HAP-1 (cell line): ENCODE data around the gene BTBD9.
A peak's percentile ranks its signal among the peaks of the same experiment; 100 is the strongest.

Source experiments
- DNase-seq, 2 experiments: peaks; one replicate each; pipeline ENCODE4 v3.0.0-alpha.2; 2016 to 2020; ENCODE audit warnings: low spot score in 2 of 2
- H3K27me3 ChIP-seq: fragments of 250-450 bp; sonication (Bioruptor Pico); 2 replicates; pipeline ENCODE4 v1.5.1; 2020; ENCODE audit warnings: low read depth, mild to moderate bottlenecking, moderate library complexity
- H3K36me3 ChIP-seq: fragments of 250-450 bp; sonication (Bioruptor Pico); replicated peaks from 2 replicates; pipeline ENCODE4 v1.5.1; 2020; ENCODE audit warnings: mild to moderate bottlenecking
- H3K4me1 ChIP-seq: fragments of 250-450 bp; sonication (Bioruptor Pico); 2 replicates; pipeline ENCODE4 v1.5.1; 2020; ENCODE audit warnings: mild to moderate bottlenecking
- H3K4me3 ChIP-seq: fragments of 250-450 bp; sonication (Bioruptor Pico); 2 replicates; pipeline ENCODE4 v1.5.1; 2020; ENCODE audit warnings: mild to moderate bottlenecking, moderate library complexity
- H3K9me3 ChIP-seq: fragments of 250-450 bp; sonication (Bioruptor Pico); 2 replicates; pipeline ENCODE4 v1.5.1; 2020; ENCODE audit warnings: mild to moderate bottlenecking, moderate library complexity
- in situ Hi-C: fragments of 300-500 bp; cut with MboI; formaldehyde crosslinking; loops from 3 replicates; pipeline ENCODE4 v1.14.3; 2020; ENCODE audit warnings: low sequenced_read_pairs, inconsistent platforms, mixed read lengths

Gene BTBD9

DNA sequence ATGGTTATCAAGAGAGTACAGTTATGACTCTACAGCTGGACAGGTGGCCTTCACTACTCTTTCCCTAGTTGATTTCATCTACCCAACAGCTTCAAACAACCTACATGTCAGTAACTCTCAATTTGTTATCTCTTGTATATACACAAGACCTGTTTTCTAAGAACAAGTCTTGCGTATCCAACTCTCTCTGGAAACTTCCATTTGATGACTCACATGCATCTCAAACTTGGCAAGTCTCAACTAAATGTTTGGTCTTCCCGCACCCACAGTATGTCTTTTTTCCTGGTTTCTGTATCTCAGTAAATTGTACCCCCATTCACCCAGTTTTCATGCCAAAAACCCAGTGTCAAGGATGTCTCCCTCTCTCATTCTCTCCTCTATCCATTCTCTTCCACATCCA, 97.7 kb downstream of the BTBD9 start:
- Histone ChIP-seq H3K27me3 (no peaks in the 10 kb centered on the region), H3K4me3 (no peak overlapping the region), H3K9me3 (no peaks in the 10 kb centered on the region), H3K36me3 (no peaks in the 10 kb centered on the region), H3K4me1 (no peaks in the 10 kb centered on the region)
- DNase-seq = no peak
- in situ Hi-C loops = no loop called here

- Histone ChIP-seq H3K4me3 (no peak overlapping the region), H3K36me3 (no peaks in the 10 kb centered on the region), H3K9me3 (peaks cover 3% of the 10 kb centered on the region), H3K4me1 (no peaks in the 10 kb centered on the region), H3K27me3 (no peaks in the 10 kb centered on the region)
- in situ Hi-C loops = no loop called here
- DNase-seq = no peak
Measured at GRCh38 chr6:38533064-38533463, 106.7 kb downstream of the BTBD9 start.

DNA sequence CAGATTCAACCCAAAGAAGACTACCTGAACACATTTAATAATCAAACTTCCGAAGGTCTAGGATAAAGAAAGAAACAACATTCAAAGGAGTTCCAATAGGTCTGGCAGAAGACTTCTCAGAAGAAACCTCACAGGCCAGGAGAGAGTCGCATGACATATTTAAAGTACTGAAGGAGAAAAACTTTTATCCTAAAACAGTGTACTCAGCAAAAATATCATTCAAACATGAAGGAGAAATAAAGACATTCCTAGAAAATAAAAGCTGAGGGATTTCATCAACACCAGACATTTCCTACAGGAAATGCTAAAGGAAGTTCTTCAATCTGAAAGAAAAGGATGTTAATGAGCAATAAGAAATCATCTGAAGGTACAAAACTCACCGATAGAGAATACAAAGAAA, 108.6 kb downstream of the BTBD9 start:
- no peak for DNase-seq

DNA sequence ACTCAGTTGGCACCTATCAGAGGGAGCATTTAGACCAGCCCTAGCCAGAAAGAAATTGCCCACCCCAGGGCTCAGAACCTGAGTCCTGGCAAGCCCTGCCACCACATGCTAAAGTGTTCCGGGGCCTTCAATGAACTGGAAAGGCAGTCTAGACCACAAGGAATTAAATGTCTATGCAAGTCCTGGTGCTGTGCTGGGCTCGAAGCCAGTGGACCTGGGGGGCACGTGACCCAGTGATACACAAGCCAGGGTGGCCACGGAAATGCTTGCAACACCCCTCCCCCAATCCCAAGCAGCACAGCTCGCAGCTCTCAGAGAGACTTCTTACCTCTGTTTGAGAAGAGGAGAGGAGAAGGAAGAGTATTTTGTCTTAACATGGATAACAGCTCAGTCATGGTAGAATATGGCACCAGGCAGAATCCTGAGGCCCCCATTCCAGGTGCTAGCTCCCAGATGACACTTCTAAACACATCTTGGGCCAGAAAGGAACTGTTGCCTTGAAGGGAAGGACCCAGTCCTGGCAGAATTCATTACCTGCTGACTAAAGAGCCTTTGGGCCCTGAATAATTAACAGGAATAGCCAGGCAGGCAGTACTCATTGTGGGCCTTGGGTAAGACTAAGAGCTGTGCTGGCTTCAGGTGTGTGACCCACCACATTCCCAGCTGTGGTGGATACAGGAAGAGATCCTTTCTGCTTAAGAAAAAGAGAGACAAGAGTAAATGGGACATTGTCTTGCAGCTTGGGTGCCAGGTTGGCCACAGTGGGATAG, 111.3 kb downstream of the BTBD9 start:
- Histone ChIP-seq H3K27me3 (no peaks in the 10 kb centered on the region), H3K4me3 (no peak overlapping the region), H3K4me1 (peaks cover 15% of the 10 kb centered on the region), H3K36me3 (no peaks in the 10 kb centered on the region), H3K9me3 (peaks cover 14% of the 10 kb centered on the region)
- DNase-seq = no peak
- in situ Hi-C loops = no loop called here

More for the DNA sequence above, 108.6 kb downstream of the BTBD9 start:
- peaks cover under 1% of the 10 kb centered on the region; the same call in 1 of the 2 replicates for H3K4me1 ChIP-seq
- no peaks in the 10 kb centered on the region for H3K27me3 ChIP-seq
- no peak overlapping the region for H3K4me3 ChIP-seq
- H3K9me3 ChIP-seq = peaks cover 10% of the 10 kb centered on the region
- no peaks in the 10 kb centered on the region for H3K36me3 ChIP-seq
- in situ Hi-C loops = no loop called here

DNA sequence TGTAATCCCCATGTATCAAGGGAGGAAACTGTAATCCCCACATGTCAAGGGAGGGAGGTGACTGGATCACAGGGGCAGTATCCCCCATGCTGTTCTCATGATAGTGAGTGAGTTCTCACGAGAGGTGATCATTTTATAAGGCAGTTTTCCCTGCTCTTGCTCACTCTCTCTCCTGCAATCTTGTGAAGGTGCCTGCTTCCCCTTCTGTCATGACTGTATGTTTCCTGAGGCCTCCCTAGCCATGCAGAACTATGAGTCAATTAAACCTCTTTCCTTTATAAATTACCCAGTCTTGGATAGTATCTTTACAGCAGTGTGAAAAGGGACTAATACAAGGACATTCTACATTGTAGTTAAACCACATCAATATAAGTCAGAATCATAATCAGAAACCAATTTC, 112.4 kb downstream of the BTBD9 start:
- Histone ChIP-seq H3K36me3 (no peaks in the 10 kb centered on the region), H3K4me1 (peaks cover 15% of the 10 kb centered on the region), H3K4me3 (no peak overlapping the region), H3K27me3 (no peaks in the 10 kb centered on the region), H3K9me3 (peaks cover 14% of the 10 kb centered on the region)
- in situ Hi-C loops = no loop called here
- no peak for DNase-seq

- peak; percentile 52 to 53 for DNase-seq
Measured at GRCh38 chr6:38525888-38526287, 113.8 kb downstream of the BTBD9 start.

GRCh38 chr6:38524436-38525145, 115.1 kb downstream of the BTBD9 start:
- H3K9me3 ChIP-seq = peaks cover 14% of the 10 kb centered on the region
- no peaks in the 10 kb centered on the region for H3K36me3 ChIP-seq
- no peak overlapping the region for H3K4me3 ChIP-seq
- in situ Hi-C loops = no loop called here
- H3K4me1 ChIP-seq = peaks cover 15% of the 10 kb centered on the region
- H3K27me3 ChIP-seq = no peaks in the 10 kb centered on the region
- DNase-seq = peak in 1 of 2 experiments; percentile 24

More at GRCh38 chr6:38525888-38526287, 113.8 kb downstream of the BTBD9 start:
- in situ Hi-C loops = no loop called here
- H3K9me3 ChIP-seq = peaks cover 14% of the 10 kb centered on the region
- no peak overlapping the region for H3K4me3 ChIP-seq
- peaks cover 15% of the 10 kb centered on the region for H3K4me1 ChIP-seq
- H3K36me3 ChIP-seq = no peaks in the 10 kb centered on the region
- H3K27me3 ChIP-seq = no peaks in the 10 kb centered on the region

- no peak overlapping the region for H3K4me3 ChIP-seq
- H3K36me3 ChIP-seq = no peaks in the 10 kb centered on the region
- in situ Hi-C loops = no loop called here
- peaks cover 11% of the 10 kb centered on the region; the same call in 1 of the 2 replicates for H3K9me3 ChIP-seq
- peaks cover 15% of the 10 kb centered on the region for H3K4me1 ChIP-seq
- DNase-seq = no peak
- H3K27me3 ChIP-seq = no peaks in the 10 kb centered on the region
Measured at GRCh38 chr6:38522322-38522721, 117.4 kb downstream of the BTBD9 start.

GRCh38 chr6:38518511-38519304, 121.0 kb downstream of the BTBD9 start:
- H3K4me1 ChIP-seq = peaks cover 10% of the 10 kb centered on the region
- H3K9me3 ChIP-seq = no peaks in the 10 kb centered on the region
- DNase-seq = no peak
- H3K36me3 ChIP-seq = no peaks in the 10 kb centered on the region
- H3K4me3 ChIP-seq = no peak overlapping the region
- in situ Hi-C loops = no loop called here
- no peaks in the 10 kb centered on the region for H3K27me3 ChIP-seq

- in situ Hi-C loops = no loop called here
Measured at GRCh38 chr6:38517005-38517404, 122.7 kb downstream of the BTBD9 start.

DNA sequence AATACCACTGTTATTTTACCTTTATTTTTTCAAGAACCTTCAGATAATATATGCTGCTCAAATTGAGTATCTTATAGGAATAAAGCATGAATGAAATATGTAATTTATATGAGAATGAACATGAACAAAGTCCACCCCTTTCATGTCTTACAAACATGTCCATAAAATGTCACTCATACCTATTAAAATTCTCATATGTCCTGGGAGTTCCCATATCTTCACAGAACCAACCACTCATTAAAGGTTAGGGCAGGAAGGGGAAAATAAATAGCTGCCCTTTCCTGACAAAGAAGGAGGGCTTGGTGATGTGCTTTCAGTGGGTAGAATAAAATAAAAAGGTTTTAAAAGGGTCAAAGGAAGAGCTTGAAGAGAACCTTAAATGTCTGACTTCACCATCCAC, 125.3 kb downstream of the BTBD9 start:
- H3K4me3 ChIP-seq = no peak overlapping the region
- H3K36me3 ChIP-seq = no peaks in the 10 kb centered on the region
- no peaks in the 10 kb centered on the region for H3K27me3 ChIP-seq
- peaks cover 19% of the 10 kb centered on the region for H3K4me1 ChIP-seq
- DNase-seq = no peak
- in situ Hi-C loops = no loop called here
- H3K9me3 ChIP-seq = no peaks in the 10 kb centered on the region

More at GRCh38 chr6:38517005-38517404, 122.7 kb downstream of the BTBD9 start:
- Histone ChIP-seq H3K36me3 (no peaks in the 10 kb centered on the region), H3K27me3 (no peaks in the 10 kb centered on the region), H3K4me1 (peaks cover 10% of the 10 kb centered on the region), H3K4me3 (no peak overlapping the region), H3K9me3 (no peaks in the 10 kb centered on the region)
- no peak for DNase-seq

DNA sequence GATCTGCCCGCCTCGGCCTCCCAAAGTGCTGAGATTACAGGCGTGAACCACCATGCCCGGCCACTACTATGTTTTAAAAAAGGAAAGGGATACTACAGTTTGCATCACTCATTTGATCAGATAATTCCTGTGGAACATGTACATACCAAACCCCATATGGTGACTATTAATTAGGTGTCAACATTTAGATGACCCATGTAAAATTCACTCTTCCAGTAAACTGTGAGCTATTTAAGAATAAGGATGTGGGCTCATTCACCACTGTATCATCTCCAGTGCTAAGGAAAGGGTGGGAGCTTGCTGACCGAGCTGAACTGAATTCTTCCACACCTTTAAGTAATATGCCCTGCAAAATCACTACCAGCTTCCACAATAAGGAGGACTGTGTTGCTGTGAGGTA, 127.5 kb downstream of the BTBD9 start:
- Histone ChIP-seq H3K9me3 (no peaks in the 10 kb centered on the region), H3K4me1 (peaks cover 26% of the 10 kb centered on the region), H3K36me3 (no peaks in the 10 kb centered on the region), H3K4me3 (no peak overlapping the region), H3K27me3 (no peaks in the 10 kb centered on the region)
- DNase-seq = no peak
- in situ Hi-C loops = no loop called here

- DNase-seq = no peak
- peaks cover 21% of the 10 kb centered on the region for H3K4me1 ChIP-seq
- no peaks in the 10 kb centered on the region for H3K9me3 ChIP-seq
- in situ Hi-C loops = no loop called here
- H3K4me3 ChIP-seq = no peak overlapping the region
- no peaks in the 10 kb centered on the region for H3K36me3 ChIP-seq
- no peaks in the 10 kb centered on the region for H3K27me3 ChIP-seq
Measured at GRCh38 chr6:38510205-38510604, 129.5 kb downstream of the BTBD9 start.

- in situ Hi-C loops = no loop called here
Measured at GRCh38 chr6:38509713-38510112, 130.0 kb downstream of the BTBD9 start.

More at GRCh38 chr6:38509713-38510112, 130.0 kb downstream of the BTBD9 start:
- Histone ChIP-seq H3K27me3 (no peaks in the 10 kb centered on the region), H3K4me3 (no peak overlapping the region), H3K4me1 (peaks cover 17% of the 10 kb centered on the region), H3K9me3 (no peaks in the 10 kb centered on the region), H3K36me3 (no peaks in the 10 kb centered on the region)
- DNase-seq = peak; percentile 29 to 51
